ENCODE measurements around the gene PARD3B. TPM values are rescaled to one million over a fixed set of nuclear protein-coding genes. Genes with fewer than 3 reads are reported as not detected.

PARD3B gene
- total and polyA plus RNA-seq, 10 of the 15 experiments (the other 5 are each of a cell fraction or from before 2014, with no cell fraction given), result 0.01 to 0.54 (median 0.07) TPM; not detected in 7

- FAIRE-seq (no peak), DNase-seq (ENCODE audit: low read depth, low spot score) (no peak), ATAC-seq (no peak)
- H3K9ac ChIP-seq (ENCODE audit: control insufficient read depth, insufficient read depth, low read length), result no peak overlapping the region
- no peaks in the 10 kb centered on the region for H3K36me3 ChIP-seq (ENCODE audit: control insufficient read depth in 2 of 2, insufficient read depth in 2 of 2, low read length in 1 of 2)
- BruUV-seq (replicated peaks), result no TSS peak
- no peaks in the 10 kb centered on the region for H3K4me1 ChIP-seq (ENCODE audit: control insufficient read depth, insufficient read depth, low read length)
- WGBS (ENCODE audit: insufficient coverage, insufficient replicate concordance, low lambda C conversion rate, missing lambda C conversion rate), result 0% methylated on average over 2 of the region's 2 CpGs
- H4K20me1 ChIP-seq (ENCODE audit: control insufficient read depth, insufficient read depth), result no peaks in the 10 kb centered on the region
- in situ Hi-C loops (cut with MboI) (no loop called here), intact Hi-C loops (cut with micrococcal nuclease; ENCODE audit: unreplicated experiment) (no loop called here)
- ChIA-PET RAD21 (ENCODE audit: unreplicated experiment) (no interaction called here), SMC1A (ENCODE audit: uncharacterized antibody, unreplicated experiment) (no interaction called here), POLR2A (no interaction called here), CTCF (no interaction called here)
- no peaks in the 10 kb centered on the region for H3K9me3 ChIP-seq (replicated peaks; ENCODE audit: control insufficient read depth, insufficient read depth, low read length)
- no peaks in the 10 kb centered on the region; a peak in 1 of 4 replicates for H3K27me3 ChIP-seq (replicated peaks in 1 of 2; ENCODE audit: control insufficient read depth in 2 of 2, insufficient read depth in 2 of 2, low read length in 1 of 2)
- no peak overlapping the region for H2AFZ ChIP-seq (ENCODE audit: control insufficient read depth, low read depth, low read length)
- H3K27ac ChIP-seq (ENCODE audit: control insufficient read depth, insufficient read depth), result no peak overlapping the region
- H3K4me2 ChIP-seq (ENCODE audit: control insufficient read depth, insufficient read depth), result no peak overlapping the region
- no peak overlapping the region for H3K4me3 ChIP-seq
- no peaks in the 10 kb centered on the region for H3K79me2 ChIP-seq (ENCODE audit: control insufficient read depth, insufficient read depth, low read length)
- no peak for TF ChIP-seq POLR2AphosphoS2 (IDR thresholded peaks at IDR 0.05; ENCODE audit: low read depth, low read length)
- TF ChIP-seq POU2F2 (IDR thresholded peaks at IDR 0.05; ENCODE audit: borderline replicate concordance, low read depth, low read length), result no peak
- no peak for TF ChIP-seq NKRF (conservative IDR thresholded peaks at IDR 0.05)
- no peak for TF ChIP-seq NFYA (IDR thresholded peaks at IDR 0.05; ENCODE audit: borderline replicate concordance, low read depth, low read length)
- TF ChIP-seq ATF7 (IDR thresholded peaks at IDR 0.05; ENCODE audit: low read depth), result no peak
- TF ChIP-seq HDAC6 (IDR thresholded peaks at IDR 0.05; ENCODE audit: unreplicated experiment), result no peak
- no peak for TF ChIP-seq ETV6 (conservative IDR thresholded peaks at IDR 0.05 in 1 of 2, IDR thresholded peaks at IDR 0.05 in 1 of 2; ENCODE audit: borderline replicate concordance in 1 of 2, low read depth in 1 of 2)
- TF ChIP-seq NFYB (IDR thresholded peaks at IDR 0.05; ENCODE audit: insufficient read depth, low read depth, low read length), result no peak
- no peak for TF ChIP-seq WRNIP1 (IDR thresholded peaks at IDR 0.05; ENCODE audit: borderline replicate concordance, low read depth, low read length)
- no peak for TF ChIP-seq CUX1 (IDR thresholded peaks at IDR 0.05; ENCODE audit: insufficient replicate concordance, low read depth, low read length)
- TF ChIP-seq YBX1 (IDR thresholded peaks at IDR 0.05), result no peak
- TF ChIP-seq BHLHE40 (IDR thresholded peaks at IDR 0.05; ENCODE audit: borderline replicate concordance in 1 of 2, low read depth in 2 of 2, low read length in 1 of 2), result no peak
- TF ChIP-seq ZNF687 (IDR thresholded peaks at IDR 0.05), result no peak
Measured at GRCh38 chr2:205115511-205115910, 570.2 kb downstream of the PARD3B start.
